Stimulated activated CD4-positive, alpha-beta T cell treated with anti-CD3 and anti-CD28 coated beads, Interleukin-15, amount 100 ng/mL, for 1 hour (primary cell): Measurements from ENCODE around the gene SELENOK.
"Not testable (repeated sequence)": the region's sequence is repeated elsewhere in the genome, so short reads cannot be mapped to it uniquely, and the experiment has no call there.

Experiments used
- DNase-seq, 2 donors: peaks; one replicate each; pipeline ENCODE4 v3.0.0-alpha.2; 2020; ENCODE audit warnings: low read depth in 1 of 2, low spot score in 1 of 2

Gene SELENOK

GRCh38 chr3:53891497-53892285 lies at the start of gene SELENOK:
Gene SELENOK, minus strand, starts transcription at chr3:53891859.
- peak; percentile 89 to 91 for DNase-seq

GRCh38 chr3:53941184-53941583 lies 49.5 kb upstream of the SELENOK start:
- no peak for DNase-seq

- DNase-seq: no peak
Measured at GRCh38 chr3:53940623-53941022, 49.0 kb upstream of the SELENOK start.

GRCh38 chr3:53939813-53940212 lies 48.2 kb upstream of the SELENOK start:
- no peak for DNase-seq

- no peak for DNase-seq
Measured at GRCh38 chr3:53939086-53939582, 47.5 kb upstream of the SELENOK start.

- no peak for DNase-seq
Measured at GRCh38 chr3:53938645-53939044, 47.0 kb upstream of the SELENOK start.

GRCh38 chr3:53936347-53936746 lies 44.7 kb upstream of the SELENOK start:
- DNase-seq: no peak

- no peak for DNase-seq
Measured at GRCh38 chr3:53935283-53935901, 43.7 kb upstream of the SELENOK start.

GRCh38 chr3:53927208-53927872 lies 35.7 kb upstream of the SELENOK start:
- not testable (repeated sequence) for DNase-seq

GRCh38 chr3:53921296-53921695 lies 29.6 kb upstream of the SELENOK start:
- no peak for DNase-seq

DNA sequence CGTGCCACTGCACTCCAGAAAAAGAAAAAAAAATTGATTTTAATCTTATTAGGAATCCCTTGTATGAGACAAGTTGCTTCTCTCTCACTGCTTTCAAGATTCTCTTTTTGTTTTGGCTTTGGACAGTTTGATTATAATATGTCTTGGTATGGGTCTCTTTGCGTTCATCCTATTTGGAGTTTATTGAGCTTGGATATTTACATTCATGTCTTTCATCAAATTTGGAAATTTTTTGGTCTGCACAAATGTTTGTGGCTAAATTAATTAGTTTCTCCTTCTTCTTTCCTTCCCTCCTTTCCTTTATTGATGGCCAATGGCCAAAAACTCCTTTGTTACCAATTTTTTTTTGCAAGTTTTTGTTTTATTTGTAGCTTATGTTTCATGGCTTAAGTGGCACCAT lies 28.1 kb upstream of the SELENOK start:
- no peak for DNase-seq

GRCh38 chr3:53913401-53913800 lies 21.7 kb upstream of the SELENOK start:
- no peak for DNase-seq

GRCh38 chr3:53902711-53903110 lies 11.1 kb upstream of the SELENOK start:
- no peak for DNase-seq

GRCh38 chr3:53902067-53902466 lies 10.4 kb upstream of the SELENOK start:
- no peak for DNase-seq

DNA sequence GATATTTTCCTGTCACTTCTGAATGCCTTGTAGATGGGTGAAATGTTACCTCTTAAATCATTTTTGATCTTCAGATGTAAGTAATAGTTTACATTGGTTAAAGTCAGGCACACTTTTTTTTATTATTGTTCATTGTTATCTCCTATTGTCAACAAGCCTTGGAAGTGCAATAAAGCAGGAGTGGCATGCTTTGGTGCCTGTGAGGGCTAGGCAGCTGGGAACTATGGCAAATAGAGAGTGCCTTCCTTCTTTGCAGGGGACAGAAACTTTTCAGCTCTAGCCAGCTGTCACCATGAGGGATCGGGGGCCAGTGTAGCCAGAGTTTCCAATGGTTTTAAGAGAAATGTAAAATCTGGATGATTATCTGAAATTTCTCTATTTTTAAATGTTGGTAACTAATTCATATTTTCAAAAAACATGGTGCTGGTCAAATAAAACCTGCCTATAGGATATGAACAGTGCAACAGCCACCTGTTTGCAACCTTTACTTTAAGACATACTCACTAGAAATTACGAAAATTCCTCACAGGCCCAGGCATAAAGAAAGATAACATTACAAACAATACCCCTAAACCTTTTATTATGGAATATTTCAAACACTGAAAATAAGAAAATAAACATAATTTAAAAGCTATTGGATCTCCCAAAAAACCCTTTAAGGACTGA lies 9.1 kb upstream of the SELENOK start:
- DNase-seq: no peak

DNA sequence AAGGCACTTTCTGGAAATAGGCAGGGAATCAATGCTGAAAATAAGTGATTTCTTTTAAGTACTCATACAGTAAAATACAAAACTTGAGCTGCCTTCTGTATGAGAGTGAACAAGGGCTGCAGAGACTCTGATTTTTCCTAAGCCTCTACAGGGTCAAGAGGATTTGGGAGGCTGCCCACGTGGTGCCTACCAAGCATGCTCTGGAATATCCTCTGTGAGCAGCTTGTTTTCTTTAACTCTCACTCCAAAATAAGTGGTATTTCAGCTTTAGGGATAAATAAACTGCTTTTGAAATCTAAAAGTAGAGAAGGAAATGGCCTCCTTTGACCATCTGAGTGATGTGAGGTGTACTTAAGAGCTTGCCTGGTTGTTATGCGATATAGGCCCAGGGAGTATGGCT lies 8.1 kb upstream of the SELENOK start:
- DNase-seq: no peak

GRCh38 chr3:53892286-53892637 lies 603 bp upstream of the SELENOK start:
- no peak for DNase-seq

- peak in 1 of 2 donors; percentile 6 for DNase-seq
Measured at GRCh38 chr3:53890726-53891475, 758 bp downstream of the SELENOK start.

DNA sequence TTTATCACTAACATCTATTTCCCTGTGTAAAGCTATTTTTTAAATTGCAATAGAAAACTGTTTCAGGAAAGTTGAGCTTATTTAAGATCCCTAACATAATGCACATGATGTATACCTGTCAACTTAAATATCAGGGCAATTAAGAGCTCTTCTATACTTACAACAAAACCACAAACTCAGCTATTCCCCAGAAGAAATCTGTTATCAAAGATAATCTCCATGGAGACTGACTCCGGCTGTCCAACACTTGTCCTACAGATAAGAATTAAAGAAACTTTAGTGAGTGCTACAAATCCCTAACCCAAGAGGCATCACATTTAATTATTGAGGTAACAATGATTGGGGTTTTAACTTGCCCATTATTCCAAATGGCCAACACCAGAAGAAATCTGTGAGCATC lies 3.4 kb downstream of the SELENOK start:
- no peak for DNase-seq

DNA sequence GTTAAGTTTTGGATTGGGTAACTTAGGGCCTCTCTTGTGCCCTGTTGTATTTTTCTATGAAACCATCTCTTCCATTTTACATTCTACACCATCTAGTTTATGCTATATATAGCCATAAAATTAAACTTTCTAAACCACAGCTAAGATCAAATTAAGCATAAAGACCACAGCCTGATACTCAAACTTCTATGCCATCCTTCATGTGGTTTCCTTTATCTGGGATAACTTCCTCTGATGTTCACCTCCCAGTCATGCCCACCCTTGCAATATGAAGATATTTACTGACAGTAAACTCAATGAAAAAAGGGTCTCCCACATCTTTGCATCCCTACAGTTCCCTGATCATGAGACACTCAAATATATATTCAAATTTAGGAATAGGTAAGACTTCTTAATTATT lies 4.2 kb downstream of the SELENOK start:
- no peak for DNase-seq

GRCh38 chr3:53885239-53885638 lies 6.4 kb downstream of the SELENOK start:
- no peak for DNase-seq
